ENCODE measurements around the gene NEK1. TPM values are rescaled to one million over a fixed set of nuclear protein-coding genes. Genes with fewer than 3 reads are reported as not detected.

The NEK1 gene
- total RNA-seq, 2 experiments from 2014 or later = 15.7 to 16.7 TPM

GRCh38 chr4:169616846-169617245 lies 4.5 kb upstream of the NEK1 start:
- Mint-ChIP-seq H3K4me3 (no peak overlapping the region), H3K9me3 (ENCODE audit: insufficient read depth) (no peaks in the 10 kb centered on the region), H3K27me3 (ENCODE audit: low read depth) (no peaks in the 10 kb centered on the region), H3K4me1 (ENCODE audit: low read depth) (peaks cover 48% of the 10 kb centered on the region), H3K27ac (peak overlapping the region; percentile 43), H3K36me3 (ENCODE audit: low read depth) (peaks cover 3% of the 10 kb centered on the region)
- no peak for ATAC-seq
- CTCF ChIA-PET = interaction anchor here (0.9 kb wide), 1 partner anchor 42 kb away, joined by 4 read pairs; no protein-coding TSS in a partner anchor
- no peak for DNase-seq
- POLR2A ChIA-PET = interaction anchor here (0.6 kb wide), 1 partner anchor 206 kb away, joined by 3 read pairs; no protein-coding TSS in a partner anchor

GRCh38 chr4:169615467-169616106 lies 3.2 kb upstream of the NEK1 start:
- ATAC-seq = no peak
- H3K36me3 Mint-ChIP-seq (ENCODE audit: low read depth) = peaks cover 3% of the 10 kb centered on the region
- ChIA-PET POLR2A (no interaction called here), CTCF (interaction anchor here (1.1 kb wide), 1 partner anchor 43 kb away, joined by 4 read pairs; no protein-coding TSS in a partner anchor)
- H3K27me3 Mint-ChIP-seq (ENCODE audit: low read depth) = no peaks in the 10 kb centered on the region
- no peaks in the 10 kb centered on the region for H3K9me3 Mint-ChIP-seq (ENCODE audit: insufficient read depth)
- no peak overlapping the region for H3K4me3 Mint-ChIP-seq
- peaks cover 52% of the 10 kb centered on the region for H3K4me1 Mint-ChIP-seq (ENCODE audit: low read depth)
- peak overlapping the region; percentile 2 for H3K27ac Mint-ChIP-seq
- no peak for DNase-seq

- ATAC-seq (peak; percentile 31), DNase-seq (peak; percentile 81)
- ChIA-PET POLR2A (interaction anchor here (0.8 to 2.5 kb wide), 4 partner anchors 8 to 412 kb away, joined by 5 to 20 read pairs (median 12); partner anchors contain the start of genes CLCN3 and MFAP3L), CTCF (interaction anchor here (0.6 to 4.7 kb wide), 41 partner anchors 8 to 603 kb away, joined by 3 to 40 read pairs (median 4); partner anchors contain the start of gene CBR4)
- Mint-ChIP-seq H3K4me3 (peak overlapping the region; percentile 97), H3K9me3 (ENCODE audit: insufficient read depth) (no peaks in the 10 kb centered on the region), H3K27me3 (ENCODE audit: low read depth) (no peaks in the 10 kb centered on the region), H3K4me1 (ENCODE audit: low read depth) (peaks cover 50% of the 10 kb centered on the region), H3K27ac (peak overlapping the region; percentile 99), H3K36me3 (ENCODE audit: low read depth) (peaks cover 3% of the 10 kb centered on the region)
Observed at GRCh38 chr4:169612871-169613859, 782 bp upstream of the NEK1 start.

- Mint-ChIP-seq H3K36me3 (ENCODE audit: low read depth) (peaks cover 14% of the 10 kb centered on the region), H3K27ac (peak overlapping the region; percentile 26), H3K27me3 (ENCODE audit: low read depth) (no peaks in the 10 kb centered on the region), H3K9me3 (ENCODE audit: insufficient read depth) (no peaks in the 10 kb centered on the region), H3K4me1 (ENCODE audit: low read depth) (peaks cover 42% of the 10 kb centered on the region), H3K4me3 (peak overlapping the region; percentile 97)
- ChIA-PET CTCF (interaction anchor here (2.2 to 4.7 kb wide), 3 partner anchors 8 to 199 kb away, joined by 14 to 40 read pairs (median 25); partner anchors contain the start of gene CLCN3), POLR2A (interaction anchor here (2.5 kb wide), 1 partner anchor 10 kb away, joined by 18 read pairs; the partner anchor contains the start of gene CLCN3)
- no peak for DNase-seq
- no peak for ATAC-seq
Observed at GRCh38 chr4:169611157-169611556, 1.2 kb downstream of the NEK1 start.

- Mint-ChIP-seq H3K36me3 (ENCODE audit: low read depth) (peaks cover 24% of the 10 kb centered on the region), H3K27ac (no peak overlapping the region), H3K9me3 (ENCODE audit: insufficient read depth) (no peaks in the 10 kb centered on the region), H3K4me1 (ENCODE audit: low read depth) (peaks cover 28% of the 10 kb centered on the region), H3K4me3 (no peak overlapping the region), H3K27me3 (ENCODE audit: low read depth) (no peaks in the 10 kb centered on the region)
- CTCF ChIA-PET = interaction anchor here (0.8 to 2.0 kb wide), 3 partner anchors 9 to 151 kb away, joined by 3 to 9 read pairs (median 3); no protein-coding TSS in a partner anchor
- POLR2A ChIA-PET = interaction anchor here (1.3 kb wide), 1 partner anchor 54 kb away, joined by 3 read pairs; no protein-coding TSS in a partner anchor
- ATAC-seq (no peak), DNase-seq (no peak)
Observed at GRCh38 chr4:169604903-169605331, 7.5 kb downstream of the NEK1 start.

- no peak overlapping the region for H3K4me3 Mint-ChIP-seq
- DNase-seq = peak; percentile 40
- no peaks in the 10 kb centered on the region for H3K27me3 Mint-ChIP-seq (ENCODE audit: low read depth)
- H3K36me3 Mint-ChIP-seq (ENCODE audit: low read depth) = peaks cover 24% of the 10 kb centered on the region
- POLR2A ChIA-PET = interaction anchor here (1.3 kb wide), 1 partner anchor 55 kb away, joined by 3 read pairs; no protein-coding TSS in a partner anchor
- H3K27ac Mint-ChIP-seq = no peak overlapping the region
- H3K9me3 Mint-ChIP-seq (ENCODE audit: insufficient read depth) = no peaks in the 10 kb centered on the region
- CTCF ChIA-PET = interaction anchor here (1.0 to 1.6 kb wide), 3 partner anchors 8 to 15 kb away, joined by 3 to 7 read pairs (median 4); partner anchors contain the start of genes CLCN3 and NEK1
- peaks cover 28% of the 10 kb centered on the region for H3K4me1 Mint-ChIP-seq (ENCODE audit: low read depth)
- ATAC-seq = peak; percentile 84
Observed at GRCh38 chr4:169604131-169604900, 8.1 kb downstream of the NEK1 start.

- Mint-ChIP-seq H3K36me3 (ENCODE audit: low read depth) (peaks cover 22% of the 10 kb centered on the region), H3K27me3 (ENCODE audit: low read depth) (no peaks in the 10 kb centered on the region), H3K4me3 (no peak overlapping the region), H3K4me1 (ENCODE audit: low read depth) (peaks cover 25% of the 10 kb centered on the region), H3K9me3 (ENCODE audit: insufficient read depth) (no peaks in the 10 kb centered on the region), H3K27ac (no peak overlapping the region)
- ATAC-seq (no peak), DNase-seq (no peak)
- ChIA-PET POLR2A (no interaction called here), CTCF (interaction anchor here (1.6 kb wide), 1 partner anchor 16 kb away, joined by 7 read pairs; the partner anchor contains the start of gene CLCN3)
Observed at GRCh38 chr4:169603312-169603711, 9.1 kb downstream of the NEK1 start.

GRCh38 chr4:169601016-169601771 lies 11.2 kb downstream of the NEK1 start:
- Mint-ChIP-seq H3K9me3 (ENCODE audit: insufficient read depth) (no peaks in the 10 kb centered on the region), H3K27ac (no peak overlapping the region), H3K36me3 (ENCODE audit: low read depth) (peaks cover 13% of the 10 kb centered on the region), H3K4me3 (no peak overlapping the region), H3K27me3 (ENCODE audit: low read depth) (no peaks in the 10 kb centered on the region), H3K4me1 (ENCODE audit: low read depth) (peaks cover 19% of the 10 kb centered on the region)
- DNase-seq (no peak), ATAC-seq (no peak)
- POLR2A ChIA-PET = interaction anchor here (0.6 kb wide), 1 partner anchor 35 kb away, joined by 4 read pairs; no protein-coding TSS in a partner anchor
- CTCF ChIA-PET = interaction anchor here (1.4 kb wide), 1 partner anchor 12 kb away, joined by 5 read pairs; the partner anchor contains the start of gene NEK1

GRCh38 chr4:169594560-169595195 lies 17.7 kb downstream of the NEK1 start:
- Mint-ChIP-seq H3K9me3 (ENCODE audit: insufficient read depth) (no peaks in the 10 kb centered on the region), H3K36me3 (ENCODE audit: low read depth) (peaks cover 6% of the 10 kb centered on the region), H3K4me3 (no peak overlapping the region), H3K4me1 (ENCODE audit: low read depth) (peaks cover 4% of the 10 kb centered on the region), H3K27ac (no peak overlapping the region), H3K27me3 (ENCODE audit: low read depth) (no peaks in the 10 kb centered on the region)
- ATAC-seq (no peak), DNase-seq (no peak)
- ChIA-PET POLR2A (no interaction called here), CTCF (interaction anchor here (1.3 kb wide), 1 partner anchor 28 kb away, joined by 3 read pairs; no protein-coding TSS in a partner anchor)

GRCh38 chr4:169593050-169593560 lies 19.3 kb downstream of the NEK1 start:
- no peak overlapping the region for H3K27ac Mint-ChIP-seq

More at GRCh38 chr4:169593050-169593560, 19.3 kb downstream of the NEK1 start:
- Mint-ChIP-seq H3K9me3 (ENCODE audit: insufficient read depth) (no peaks in the 10 kb centered on the region), H3K4me3 (no peak overlapping the region), H3K27me3 (ENCODE audit: low read depth) (no peaks in the 10 kb centered on the region), H3K4me1 (ENCODE audit: low read depth) (peaks cover 4% of the 10 kb centered on the region), H3K36me3 (ENCODE audit: low read depth) (peaks cover 12% of the 10 kb centered on the region)
- CTCF ChIA-PET = interaction anchor here (0.7 kb wide), 1 partner anchor 373 kb away, joined by 4 read pairs; no protein-coding TSS in a partner anchor
- no peak for ATAC-seq
- POLR2A ChIA-PET = no interaction called here
- DNase-seq = no peak
